ENCODE measurements around the gene CCDC66.
"Not testable (repeated sequence)": the region's sequence is repeated elsewhere in the genome, so short reads cannot be mapped to it uniquely, and the experiment has no call there.

The CCDC66 gene

GRCh38 chr3:56547486-56547885 is 9.5 kb upstream of the CCDC66 start:
- TF ChIP-seq, protein P1, sequence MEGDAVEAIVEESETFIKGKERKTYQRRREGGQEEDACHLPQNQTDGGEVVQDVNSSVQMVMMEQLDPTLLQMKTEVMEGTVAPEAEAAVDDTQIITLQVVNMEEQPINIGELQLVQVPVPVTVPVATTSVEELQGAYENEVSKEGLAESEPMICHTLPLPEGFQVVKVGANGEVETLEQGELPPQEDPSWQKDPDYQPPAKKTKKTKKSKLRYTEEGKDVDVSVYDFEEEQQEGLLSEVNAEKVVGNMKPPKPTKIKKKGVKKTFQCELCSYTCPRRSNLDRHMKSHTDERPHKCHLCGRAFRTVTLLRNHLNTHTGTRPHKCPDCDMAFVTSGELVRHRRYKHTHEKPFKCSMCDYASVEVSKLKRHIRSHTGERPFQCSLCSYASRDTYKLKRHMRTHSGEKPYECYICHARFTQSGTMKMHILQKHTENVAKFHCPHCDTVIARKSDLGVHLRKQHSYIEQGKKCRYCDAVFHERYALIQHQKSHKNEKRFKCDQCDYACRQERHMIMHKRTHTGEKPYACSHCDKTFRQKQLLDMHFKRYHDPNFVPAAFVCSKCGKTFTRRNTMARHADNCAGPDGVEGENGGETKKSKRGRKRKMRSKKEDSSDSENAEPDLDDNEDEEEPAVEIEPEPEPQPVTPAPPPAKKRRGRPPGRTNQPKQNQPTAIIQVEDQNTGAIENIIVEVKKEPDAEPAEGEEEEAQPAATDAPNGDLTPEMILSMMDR (IDR thresholded peaks at IDR 0.05; ENCODE audit: poor library complexity, severe bottlenecking), result peak; percentile 38
- H3K27me3 ChIP-seq (ENCODE audit: insufficient read depth, poor library complexity, severe bottlenecking), result peaks cover 7% of the 10 kb centered on the region
- no peak for ATAC-seq (ENCODE audit: low read depth)
- H3K36me3 ChIP-seq (ENCODE audit: low read depth), result no peaks in the 10 kb centered on the region
- H3K9me3 ChIP-seq (ENCODE audit: severe bottlenecking), result no peaks in the 10 kb centered on the region
- no peak for DNase-seq (ENCODE audit: low spot score)
- no peak overlapping the region for H3K4me3 ChIP-seq (ENCODE audit: severe bottlenecking)
- no peaks in the 10 kb centered on the region for H3K4me1 ChIP-seq (ENCODE audit: insufficient read depth, poor library complexity, severe bottlenecking)
- no peak overlapping the region for H3K27ac ChIP-seq (ENCODE audit: poor library complexity, severe bottlenecking)

DNA sequence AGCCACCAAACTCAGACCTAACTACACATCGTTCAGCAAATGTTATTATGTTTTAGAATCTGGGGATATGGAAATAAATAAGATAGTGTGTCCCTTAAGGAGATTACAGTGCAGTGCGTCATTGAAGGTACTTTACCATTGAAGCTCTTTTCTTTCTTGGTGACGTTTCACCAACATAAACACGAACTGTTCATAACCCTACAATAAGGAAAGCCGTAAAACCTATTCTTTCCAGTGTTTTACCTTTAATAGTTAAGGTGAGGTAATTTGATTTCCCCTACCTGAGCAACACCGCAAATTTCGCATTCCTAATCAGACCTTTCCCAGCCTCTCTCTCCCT is 826 bp downstream of the CCDC66 start:
- peak overlapping the region; percentile 53 for H3K4me3 ChIP-seq (ENCODE audit: severe bottlenecking)
- DNase-seq (ENCODE audit: low spot score) (no peak), ATAC-seq (ENCODE audit: low read depth) (peak; percentile 8; the same call in 1 of the 3 replicates)
- peak overlapping the region; percentile 49 for H3K27ac ChIP-seq (ENCODE audit: poor library complexity, severe bottlenecking)
- H3K9me3 ChIP-seq (ENCODE audit: severe bottlenecking), result no peaks in the 10 kb centered on the region
- H3K36me3 ChIP-seq (ENCODE audit: low read depth), result peaks cover 41% of the 10 kb centered on the region
- peaks cover 27% of the 10 kb centered on the region for H3K27me3 ChIP-seq (ENCODE audit: insufficient read depth, poor library complexity, severe bottlenecking)
- TF ChIP-seq, protein P1 (IDR thresholded peaks at IDR 0.05; ENCODE audit: poor library complexity, severe bottlenecking), result peak; percentile 59
- peaks cover 6% of the 10 kb centered on the region for H3K4me1 ChIP-seq (ENCODE audit: insufficient read depth, poor library complexity, severe bottlenecking)

DNA sequence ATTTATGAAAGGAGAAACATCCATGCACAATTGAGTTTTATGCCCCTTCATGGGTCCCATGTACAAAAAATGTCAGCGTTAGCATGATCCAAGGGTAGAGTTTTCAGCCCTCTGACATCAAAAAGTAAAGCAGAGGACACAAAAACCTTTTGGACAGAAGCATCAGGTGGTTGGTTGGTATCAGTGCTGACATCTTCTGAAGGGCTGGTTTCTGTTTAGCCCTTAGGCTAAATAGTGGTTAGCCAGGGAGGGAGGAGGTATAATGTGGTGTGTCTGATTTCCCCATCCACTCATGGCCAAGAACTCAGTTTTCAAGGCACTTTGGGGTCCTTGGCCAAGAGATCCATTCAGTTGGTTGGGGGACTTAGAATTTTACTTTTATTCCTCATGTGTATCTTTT is 16.5 kb downstream of the CCDC66 start:
- H3K36me3 ChIP-seq (ENCODE audit: low read depth), result peaks cover 54% of the 10 kb centered on the region

DNA sequence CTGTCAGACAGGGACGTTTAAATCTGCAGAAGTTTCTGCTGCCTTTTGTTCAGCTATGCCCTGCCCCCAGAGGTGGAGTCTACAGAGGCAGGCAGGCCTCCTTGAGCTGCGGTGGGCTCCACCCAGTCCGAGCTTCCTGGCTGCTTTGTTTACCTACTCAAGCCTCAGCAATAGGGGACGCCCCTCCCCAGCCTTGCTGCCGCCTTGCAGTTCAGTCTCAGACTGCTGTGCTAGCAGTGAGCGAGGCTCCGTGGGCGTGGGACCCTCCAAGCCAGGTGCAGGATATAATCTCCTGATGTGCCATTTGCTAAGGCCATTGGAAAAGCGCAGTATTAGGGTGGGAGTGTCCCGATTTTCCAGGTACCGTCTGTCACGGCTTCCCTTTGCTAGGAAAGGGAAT is 25.0 kb downstream of the CCDC66 start:
- H3K27ac ChIP-seq (ENCODE audit: poor library complexity, severe bottlenecking); ATAC-seq (ENCODE audit: low read depth): not testable (repeated sequence)

More for the DNA sequence above, 16.5 kb downstream of the CCDC66 start:
- TF ChIP-seq, protein P1 (IDR thresholded peaks at IDR 0.05; ENCODE audit: poor library complexity, severe bottlenecking), result no peak
- DNase-seq (ENCODE audit: low spot score) (no peak), ATAC-seq (ENCODE audit: low read depth) (no peak)
- Histone ChIP-seq H3K4me1 (ENCODE audit: insufficient read depth, poor library complexity, severe bottlenecking) (no peaks in the 10 kb centered on the region), H3K27me3 (ENCODE audit: insufficient read depth, poor library complexity, severe bottlenecking) (no peaks in the 10 kb centered on the region), H3K9me3 (ENCODE audit: severe bottlenecking) (no peaks in the 10 kb centered on the region), H3K4me3 (ENCODE audit: severe bottlenecking) (no peak overlapping the region), H3K27ac (ENCODE audit: poor library complexity, severe bottlenecking) (no peak overlapping the region)

GRCh38 chr3:56584275-56584674 is 27.3 kb downstream of the CCDC66 start:
- H3K36me3 ChIP-seq (ENCODE audit: low read depth), result peaks cover 21% of the 10 kb centered on the region; the same call in 1 of the 2 replicates
- H3K4me3 ChIP-seq (ENCODE audit: severe bottlenecking); ATAC-seq (ENCODE audit: low read depth): not testable (repeated sequence)

More for the DNA sequence above, 25.0 kb downstream of the CCDC66 start:
- H3K27me3 ChIP-seq (ENCODE audit: insufficient read depth, poor library complexity, severe bottlenecking); DNase-seq (ENCODE audit: low spot score); H3K4me1 ChIP-seq (ENCODE audit: insufficient read depth, poor library complexity, severe bottlenecking); H3K4me3 ChIP-seq (ENCODE audit: severe bottlenecking); H3K9me3 ChIP-seq (ENCODE audit: severe bottlenecking): not testable (repeated sequence)
- peaks cover 12% of the 10 kb centered on the region for H3K36me3 ChIP-seq (ENCODE audit: low read depth)

DNA sequence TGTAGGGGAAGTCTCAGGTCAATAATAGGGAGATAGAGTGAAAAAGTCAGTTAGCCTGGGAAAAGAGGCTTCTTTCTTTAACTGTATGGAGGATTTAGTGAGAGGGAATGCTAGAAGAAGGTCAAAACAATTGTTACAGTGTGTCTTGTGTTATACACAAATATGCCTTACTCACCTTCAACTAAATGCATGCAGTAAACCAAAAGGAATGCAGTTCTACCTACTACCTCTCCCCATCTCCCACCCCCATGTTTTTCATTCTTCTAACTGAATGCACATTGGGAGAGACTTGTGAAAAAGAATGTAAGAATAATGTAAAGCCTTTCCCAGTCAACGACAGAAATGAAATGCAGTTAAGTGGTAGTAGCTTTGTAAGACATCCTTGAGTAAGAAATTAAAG is 33.8 kb downstream of the CCDC66 start:
- H3K27ac ChIP-seq (ENCODE audit: poor library complexity, severe bottlenecking), result peak overlapping the region; percentile 5
- DNase-seq (ENCODE audit: low spot score) (no peak), ATAC-seq (ENCODE audit: low read depth) (peak; percentile 86)
- TF ChIP-seq, protein P1 (IDR thresholded peaks at IDR 0.05; ENCODE audit: poor library complexity, severe bottlenecking), result no peak
- H3K9me3 ChIP-seq (ENCODE audit: severe bottlenecking), result no peaks in the 10 kb centered on the region
- H3K27me3 ChIP-seq (ENCODE audit: insufficient read depth, poor library complexity, severe bottlenecking), result no peaks in the 10 kb centered on the region
- peaks cover 31% of the 10 kb centered on the region for H3K36me3 ChIP-seq (ENCODE audit: low read depth)
- H3K4me3 ChIP-seq (ENCODE audit: severe bottlenecking), result no peak overlapping the region
- H3K4me1 ChIP-seq (ENCODE audit: insufficient read depth, poor library complexity, severe bottlenecking), result peaks cover 12% of the 10 kb centered on the region

More at GRCh38 chr3:56584275-56584674, 27.3 kb downstream of the CCDC66 start:
- DNase-seq (ENCODE audit: low spot score); H3K27ac ChIP-seq (ENCODE audit: poor library complexity, severe bottlenecking); H3K9me3 ChIP-seq (ENCODE audit: severe bottlenecking); H3K27me3 ChIP-seq (ENCODE audit: insufficient read depth, poor library complexity, severe bottlenecking); H3K4me1 ChIP-seq (ENCODE audit: insufficient read depth, poor library complexity, severe bottlenecking): not testable (repeated sequence)

Data from RWPE2 (cell line).